ENCODE data around the gene DBN1. TPM values are rescaled to one million over a fixed set of nuclear protein-coding genes. Genes with fewer than 3 reads are reported as not detected.

The DBN1 gene
- total RNA-seq, 1 donor from 2014 or later = 44.3 TPM

DNA sequence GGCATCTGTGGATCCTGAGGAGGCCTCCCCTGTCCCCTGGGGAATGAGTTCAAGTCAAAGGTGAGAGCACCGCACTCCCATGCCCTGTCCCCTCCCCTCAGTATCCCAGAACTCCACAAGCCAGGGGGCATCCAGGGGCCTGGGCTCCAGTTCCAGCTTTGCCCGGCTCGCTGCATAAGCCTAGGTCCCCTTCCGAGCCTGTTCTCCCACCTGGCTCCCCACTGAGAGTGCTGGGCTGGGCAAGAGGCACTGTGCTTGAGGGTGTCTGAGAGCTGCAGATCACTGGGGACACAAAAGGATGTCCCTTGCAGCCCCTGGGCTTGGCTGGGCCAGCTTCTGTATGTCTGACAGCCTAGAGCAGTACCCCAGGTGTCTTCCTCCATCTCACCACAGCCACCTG lies 31.6 kb upstream of the DBN1 start:
- DNase-seq (ENCODE audit: low spot score) = no peak

DNA sequence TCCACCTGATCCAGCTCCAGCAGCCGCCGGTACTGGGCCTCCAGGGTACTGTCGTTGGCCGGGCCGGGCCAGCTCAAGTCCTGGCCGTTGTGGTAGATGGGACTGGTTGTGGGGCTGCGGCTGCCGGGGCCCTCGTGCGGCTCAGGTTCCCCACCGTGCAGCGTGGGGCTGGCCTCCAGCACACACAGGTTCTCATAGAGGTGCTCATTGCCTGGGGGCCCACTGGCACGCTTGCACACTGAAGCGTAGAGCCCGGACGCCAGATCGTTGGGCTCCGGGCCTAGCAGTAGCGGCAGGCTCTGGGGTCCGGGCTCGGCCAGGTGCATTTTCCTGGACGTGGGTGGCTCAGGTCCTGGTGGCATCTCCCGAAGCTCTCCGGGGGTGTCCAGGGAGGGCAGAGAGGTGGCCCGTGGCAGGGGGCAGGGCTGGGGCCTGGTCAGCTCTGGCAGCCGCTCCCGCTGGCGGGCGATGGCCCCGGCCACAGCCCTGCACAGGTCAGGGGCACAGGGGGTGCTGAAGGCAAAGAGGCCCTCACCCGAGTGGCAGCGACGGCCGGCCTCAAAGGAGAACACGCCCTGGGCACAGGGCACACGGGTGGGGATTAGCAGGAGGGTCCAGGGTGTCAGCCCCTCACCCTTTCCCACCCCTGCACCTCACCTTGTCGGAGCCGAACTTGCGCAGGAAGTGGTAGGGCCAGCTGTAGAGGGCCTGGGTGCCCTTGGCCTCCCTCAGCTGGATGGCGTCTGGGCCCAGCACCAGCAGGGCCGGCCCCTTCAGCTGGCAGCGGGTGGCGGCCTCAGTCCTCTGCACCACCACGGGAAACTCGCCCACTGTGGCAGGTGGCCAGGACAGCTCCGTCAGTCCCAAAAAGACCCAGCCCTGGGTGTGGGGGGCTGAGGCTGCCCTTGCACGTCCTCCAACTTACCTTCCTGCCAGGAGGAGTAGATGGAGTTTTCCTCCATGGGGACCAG lies 30.9 kb upstream of the DBN1 start:
- DNase-seq (ENCODE audit: low spot score) = no peak

DNA sequence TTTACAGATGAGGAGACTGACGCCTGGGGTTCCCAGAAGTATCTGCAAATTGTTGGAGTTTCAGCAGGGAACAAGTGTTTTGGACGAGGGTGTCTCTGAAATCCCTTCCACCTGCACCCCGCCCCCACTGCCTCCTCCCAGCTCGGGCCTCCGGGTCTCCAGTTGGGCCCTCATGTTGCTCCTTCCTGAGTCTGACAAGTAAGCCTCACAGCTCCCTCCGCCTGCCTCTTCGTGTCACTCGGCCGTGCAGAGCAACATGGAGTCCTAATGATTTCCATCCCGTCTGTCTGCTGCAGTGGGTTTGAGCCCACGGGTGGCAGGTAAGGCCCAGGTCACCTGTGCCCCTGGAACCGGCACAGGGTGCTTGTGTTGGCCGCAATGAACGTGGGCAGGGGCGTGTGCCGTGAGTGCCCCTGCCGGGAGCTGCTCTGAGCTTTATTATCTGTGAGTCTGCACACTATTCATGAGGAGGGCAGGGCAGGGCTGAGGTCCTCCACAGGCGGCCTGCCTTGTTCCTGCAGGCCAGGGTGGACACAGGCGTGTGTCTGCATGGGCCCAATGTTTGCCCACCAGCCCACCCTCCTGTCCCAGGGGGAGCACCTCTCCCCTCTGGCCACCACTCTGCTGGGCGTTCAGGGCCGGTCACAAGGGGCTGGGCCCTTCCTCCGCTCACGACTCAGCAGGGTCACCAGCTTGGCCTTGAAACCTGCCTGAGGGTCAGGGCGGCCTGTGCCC lies 30.1 kb upstream of the DBN1 start:
- DNase-seq (ENCODE audit: low spot score) = no peak

DNA sequence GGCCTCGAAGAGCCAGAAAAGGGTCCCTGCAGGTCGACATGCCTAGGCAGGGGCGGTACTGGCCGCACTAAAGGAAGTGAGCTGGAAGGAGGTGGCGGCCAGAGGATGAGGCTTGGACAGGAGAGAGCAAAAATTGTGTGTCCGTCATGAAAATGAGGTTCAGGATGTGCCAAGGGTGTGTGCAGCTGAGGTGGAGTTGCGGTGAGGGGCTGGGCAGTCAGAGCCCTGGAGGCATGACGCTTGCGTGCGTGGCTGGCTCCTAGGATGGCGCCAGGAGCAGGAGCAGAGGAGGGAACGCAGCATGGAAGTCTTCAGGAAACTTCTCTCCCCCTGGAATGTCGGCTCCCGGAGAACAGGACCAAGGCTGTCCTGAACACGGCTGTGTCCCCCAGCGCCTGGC lies 29.5 kb upstream of the DBN1 start:
- DNase-seq (ENCODE audit: low spot score) = no peak

DNA sequence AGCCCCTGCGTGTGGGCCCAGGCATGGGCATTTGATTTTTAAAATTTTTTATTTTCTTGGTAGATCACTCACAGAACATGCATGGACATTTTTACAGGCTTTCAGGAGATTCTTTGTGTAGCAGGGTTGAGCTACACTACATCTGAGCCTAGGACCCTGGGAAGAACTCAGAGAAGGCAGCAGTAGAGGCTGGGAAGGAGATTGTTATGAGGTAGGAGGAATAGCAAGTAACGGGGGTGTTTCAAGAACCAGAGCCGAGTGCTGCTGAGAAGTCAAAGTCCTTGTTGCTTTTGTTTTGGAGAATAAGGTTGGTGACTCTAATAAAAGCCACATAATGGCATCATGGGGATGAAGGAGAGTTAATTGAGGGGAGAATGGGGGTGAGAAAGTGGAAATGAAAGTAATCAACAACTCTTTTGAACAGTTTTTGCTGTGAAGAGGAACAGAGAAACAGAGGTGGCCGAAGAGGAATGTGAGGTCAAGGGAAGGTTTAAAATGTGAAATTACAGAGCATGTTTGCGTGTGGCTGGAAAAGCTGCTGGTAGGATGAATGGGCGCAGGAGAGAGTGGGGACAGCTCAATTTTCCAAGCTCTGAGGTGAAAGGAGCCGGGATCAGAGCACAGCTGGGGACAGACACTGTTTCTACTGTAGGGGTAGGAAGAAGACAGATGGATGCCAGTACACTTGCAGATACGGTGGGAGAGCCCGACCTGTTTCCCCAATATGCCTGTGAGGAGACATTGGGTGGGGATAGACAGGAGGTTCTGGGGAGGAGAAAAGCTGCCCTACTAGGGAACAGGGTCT lies 28.6 kb upstream of the DBN1 start:
- DNase-seq (ENCODE audit: low spot score) = no peak

DNA sequence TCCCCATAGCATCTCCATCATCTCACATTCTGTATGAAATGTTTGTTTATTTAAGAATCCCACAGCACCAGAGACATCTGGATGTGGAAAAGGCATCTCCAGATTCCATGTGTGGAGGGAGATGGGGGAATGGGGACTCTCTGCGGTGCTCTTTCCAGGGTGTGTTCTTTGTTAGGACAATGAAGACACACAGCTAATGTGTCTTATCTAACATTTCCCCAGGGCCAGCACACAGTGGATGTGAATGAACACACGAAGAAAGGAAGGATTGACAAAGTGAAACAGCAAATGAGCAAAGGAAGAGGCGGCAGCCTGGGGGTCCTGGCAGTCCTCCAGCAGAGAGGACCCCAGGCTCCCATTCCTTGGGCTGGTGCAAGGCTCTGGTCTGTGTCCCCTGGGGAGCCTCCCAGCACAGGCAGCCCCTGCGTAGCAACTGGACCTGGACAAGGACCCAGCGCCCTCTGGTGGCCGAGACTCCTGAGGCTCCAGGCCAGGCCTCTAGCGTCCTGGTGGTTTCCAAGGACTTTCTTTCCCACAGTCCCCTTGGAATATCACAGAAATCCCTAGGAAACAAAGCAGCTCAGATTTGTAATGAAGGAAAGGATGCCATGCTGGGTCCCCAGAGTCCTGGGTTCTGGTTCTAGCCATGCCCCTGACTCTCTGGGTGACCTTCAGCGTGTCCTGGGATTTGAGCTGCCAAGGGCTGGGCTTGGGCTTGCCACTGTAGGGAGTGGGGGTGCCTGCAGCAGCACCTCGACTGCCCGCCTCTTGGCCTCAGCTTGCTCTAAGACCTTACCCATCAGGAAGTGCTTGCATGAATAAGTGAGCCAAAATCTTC lies 27.5 kb upstream of the DBN1 start:
- peak; percentile 96 for DNase-seq (ENCODE audit: low spot score)

DNA sequence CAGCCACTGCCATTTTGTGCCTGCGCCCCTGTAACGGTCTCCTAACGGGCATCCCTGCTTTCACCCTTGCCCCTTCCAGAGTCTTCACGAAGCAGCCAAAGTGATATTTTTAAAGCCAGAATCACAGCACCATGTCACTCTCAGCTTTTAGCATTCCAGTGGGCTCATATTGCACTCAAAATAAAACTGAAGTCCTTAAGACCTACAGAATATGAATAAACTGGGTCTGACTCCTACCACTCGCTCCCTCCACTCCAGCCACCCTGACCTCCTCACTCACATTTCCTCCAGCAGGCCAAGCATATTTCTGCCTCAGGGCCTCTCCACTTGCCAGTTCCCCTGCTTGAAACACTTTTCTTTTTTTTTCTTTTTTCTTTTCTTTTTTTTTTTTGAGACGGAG lies 26.4 kb upstream of the DBN1 start:
- no peak for DNase-seq (ENCODE audit: low spot score)

DNA sequence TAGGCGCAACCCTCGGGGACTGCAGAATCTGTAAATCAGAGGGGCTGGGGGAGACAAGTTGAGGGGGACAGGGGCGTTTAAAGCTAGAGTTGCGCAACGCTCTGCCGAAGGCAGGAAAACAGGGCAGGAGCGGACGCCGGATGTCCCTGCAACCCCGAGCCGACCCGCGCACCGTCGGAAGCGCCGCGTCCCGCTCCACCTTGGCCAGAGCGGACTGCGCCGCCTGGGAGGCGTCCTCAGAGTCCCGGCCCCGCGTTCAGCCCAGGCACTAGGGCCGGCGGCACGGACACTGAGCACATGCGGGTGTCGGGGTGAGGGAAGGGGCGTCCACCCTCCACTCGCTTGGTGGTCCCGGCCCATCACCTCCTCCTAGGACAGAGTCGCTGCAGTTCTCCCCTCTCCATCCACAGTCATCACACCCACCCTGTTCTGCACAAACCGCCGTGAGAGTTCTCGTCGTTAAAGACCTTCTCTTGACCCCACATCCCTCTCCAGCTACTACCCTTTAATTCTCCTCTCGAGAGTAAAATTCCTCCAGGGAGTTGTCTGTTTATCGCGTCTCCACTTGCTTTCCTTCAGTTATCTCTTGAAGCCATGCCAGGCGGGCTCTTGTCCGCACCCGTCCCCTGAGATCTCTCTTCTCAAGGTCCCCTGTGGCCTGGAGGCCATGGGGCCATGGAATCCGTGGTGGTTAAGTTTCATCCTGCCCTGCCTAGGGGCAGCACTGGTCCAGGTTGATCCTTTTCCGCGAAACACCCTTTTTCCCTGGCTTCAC lies 24.8 kb upstream of the DBN1 start:
- no peak for DNase-seq (ENCODE audit: low spot score)

DNA sequence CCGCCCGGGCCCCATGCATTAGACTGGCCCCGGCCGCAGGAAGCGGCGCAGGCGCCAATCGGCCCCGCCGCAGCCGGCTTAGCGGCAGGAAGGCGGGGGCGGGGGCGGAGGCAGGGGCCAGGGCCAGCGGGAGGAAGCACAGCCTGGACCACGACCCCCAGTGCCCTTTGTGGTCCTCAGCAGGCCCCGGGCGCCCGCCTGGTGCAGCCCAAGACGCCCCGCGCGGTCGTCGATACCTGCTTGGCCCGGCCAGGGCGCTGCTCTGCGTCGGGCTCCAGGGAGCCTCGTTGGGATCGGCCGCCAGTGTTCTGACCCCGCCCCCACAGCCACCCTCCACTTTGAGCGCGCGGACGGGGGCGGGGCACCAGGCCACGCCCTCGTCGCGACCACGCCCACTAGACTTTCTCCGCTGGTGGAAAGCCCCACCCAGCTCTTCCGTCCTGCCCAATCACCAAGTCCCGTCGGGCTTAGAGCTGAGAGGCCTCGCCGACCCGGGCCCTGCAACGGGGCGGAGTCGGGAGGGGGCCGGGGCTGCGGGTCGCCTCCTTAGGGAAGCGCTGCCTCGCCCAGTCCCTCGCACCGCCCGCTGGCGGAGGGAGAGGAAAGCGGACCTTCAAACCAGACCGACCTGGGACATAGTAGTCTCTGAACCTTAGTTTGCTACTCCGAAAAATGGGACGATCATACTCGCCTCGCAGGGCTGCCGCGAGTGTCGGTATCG lies 24.0 kb upstream of the DBN1 start, which contains the start of gene PDLIM7:
Gene PDLIM7, minus strand, starts transcription at position 313 of the 721 bp plus-strand sequence. CDS start 1,092 bp downstream, outside the sequence.
- DNase-seq (ENCODE audit: low spot score) = peak; percentile 99

DNA sequence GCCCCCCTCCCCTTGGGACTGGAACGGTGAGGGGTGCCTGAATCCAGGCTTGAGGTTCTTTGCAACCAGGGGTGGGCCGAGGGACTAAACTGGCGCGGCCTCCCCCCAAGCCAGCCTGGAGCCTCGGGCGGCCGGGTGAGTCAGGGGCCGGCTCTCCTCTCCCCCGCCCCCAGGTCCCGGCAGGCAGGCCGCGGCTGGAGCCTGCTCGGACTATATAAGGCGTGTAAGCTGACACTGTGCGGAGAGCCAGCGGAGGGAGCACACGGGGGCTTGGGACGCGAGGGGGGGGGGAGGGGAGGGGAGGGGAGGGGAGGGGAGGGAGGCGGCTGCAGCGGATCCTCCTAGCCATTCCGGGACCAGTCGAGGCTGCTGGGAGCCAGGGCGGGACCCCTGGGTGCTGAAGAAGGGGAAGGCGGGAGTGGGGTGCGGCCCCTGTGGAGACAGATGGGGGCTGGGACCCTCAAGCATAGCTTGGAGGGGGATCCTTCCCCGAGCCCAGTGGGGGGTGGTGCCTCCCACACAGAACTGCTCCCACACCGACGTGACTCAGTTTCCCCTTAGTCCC lies 23.4 kb upstream of the DBN1 start:
- no peak for DNase-seq (ENCODE audit: low spot score)

DNA sequence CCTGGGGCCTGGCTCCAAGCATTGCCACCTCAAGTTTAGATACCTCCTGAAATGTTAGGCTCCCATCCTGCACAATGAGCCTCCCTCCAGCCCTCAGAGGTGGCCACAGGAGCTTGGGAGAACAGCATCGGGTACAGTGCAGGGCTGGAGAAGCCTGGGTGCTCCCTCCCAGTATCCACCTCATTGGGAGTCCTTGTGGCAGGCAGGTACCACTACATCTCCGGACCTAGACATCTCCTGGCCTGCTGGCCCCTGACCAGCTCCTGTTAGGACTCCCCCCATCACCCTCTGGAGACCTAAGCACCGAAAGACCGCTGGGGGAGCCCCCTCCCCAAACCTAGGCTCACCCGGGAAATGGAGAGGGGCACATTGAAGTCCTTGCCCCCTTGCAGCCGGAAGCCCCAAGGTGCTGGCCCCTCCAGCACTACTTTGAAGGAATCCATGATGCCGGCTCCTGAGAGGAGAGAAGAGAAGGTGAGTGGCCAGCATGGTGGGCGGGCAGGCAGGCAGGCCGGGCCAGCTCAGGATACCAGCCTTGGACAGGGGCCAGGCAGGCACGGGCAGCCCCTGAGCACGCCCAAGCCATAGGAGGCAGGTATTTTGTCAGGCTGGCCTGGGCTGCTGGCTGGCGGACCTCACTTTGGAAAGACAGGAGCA lies 22.8 kb upstream of the DBN1 start:
- no peak for DNase-seq (ENCODE audit: low spot score)

DNA sequence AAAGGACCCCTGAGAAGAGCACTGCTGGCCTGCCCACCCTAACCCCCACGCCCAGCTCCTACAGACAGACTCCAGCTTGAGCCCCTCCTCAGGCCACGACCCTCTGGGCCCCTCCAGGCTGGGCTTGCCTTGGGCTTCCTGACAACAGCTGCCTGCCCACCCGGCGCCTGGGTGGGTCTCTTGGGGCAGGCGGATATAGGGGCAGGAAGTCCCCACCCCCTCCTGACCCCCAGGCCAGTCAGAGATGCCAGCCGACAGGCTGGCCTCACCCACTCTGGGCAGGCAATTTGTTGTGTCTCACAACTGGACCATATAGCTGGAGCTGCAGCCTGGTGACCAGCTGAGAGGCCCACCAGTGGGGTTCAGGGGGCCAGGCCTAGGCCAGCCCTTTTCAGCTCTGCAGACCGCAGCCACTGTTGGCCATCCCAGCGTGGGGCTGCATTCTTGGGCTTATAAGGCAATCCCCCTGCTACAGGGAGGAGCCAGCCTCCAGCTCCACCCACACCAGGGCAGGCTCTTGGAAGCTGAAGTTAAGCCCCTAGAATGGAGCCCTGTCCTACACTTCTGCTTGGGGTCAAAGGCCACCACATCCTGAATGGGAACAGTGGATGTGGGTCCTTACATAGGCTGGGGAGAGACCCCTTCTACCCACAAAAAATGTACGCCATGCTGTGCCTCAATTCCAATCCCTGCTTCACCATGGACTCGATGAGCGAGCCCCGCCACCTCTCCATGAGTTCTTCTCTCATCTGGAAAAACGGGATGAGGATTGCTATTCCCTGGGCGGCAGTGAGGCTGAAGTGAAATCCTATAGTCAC lies 22.0 kb upstream of the DBN1 start:
- DNase-seq (ENCODE audit: low spot score) = no peak

DNA sequence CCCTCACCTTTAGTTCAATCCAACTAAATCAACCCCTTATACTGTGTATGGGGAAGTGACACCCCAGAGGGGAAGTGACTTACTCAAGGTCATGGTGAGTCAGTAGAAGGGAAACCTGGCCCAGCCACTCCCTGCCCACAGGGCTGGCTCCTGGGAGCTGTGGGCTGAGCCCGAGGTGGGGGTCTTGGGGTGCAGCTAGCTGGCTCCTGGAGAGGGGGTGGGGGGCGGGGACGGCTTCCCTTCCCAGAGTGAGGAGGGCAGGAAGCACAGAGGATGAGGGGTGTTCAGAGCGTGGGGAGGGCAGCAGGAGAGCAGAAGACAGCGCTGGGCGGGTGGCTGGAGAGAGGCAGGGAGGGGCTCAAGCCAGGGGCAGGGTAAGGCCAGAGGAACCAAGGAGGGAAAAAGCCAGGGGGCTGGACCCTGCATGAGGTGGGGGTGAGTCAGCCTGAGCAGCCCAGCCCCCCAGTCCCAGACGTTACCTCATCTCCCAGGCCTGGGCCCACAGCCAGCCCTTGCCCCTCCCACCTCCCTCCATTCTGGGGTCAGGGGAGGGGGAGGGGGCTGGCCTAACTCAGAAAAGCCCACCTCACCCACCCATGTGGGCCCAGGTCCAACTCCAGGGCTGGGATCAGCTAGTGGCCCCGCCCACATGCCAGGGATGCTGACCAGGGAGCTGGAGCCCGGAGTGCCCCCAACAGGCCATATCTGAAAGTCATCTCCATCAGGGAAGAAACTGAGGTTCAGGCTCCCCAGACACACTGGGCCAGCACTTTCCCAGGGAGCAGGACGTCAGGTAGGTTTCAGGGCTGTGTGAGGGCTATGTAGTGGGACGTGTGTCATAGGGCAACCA lies 21.1 kb upstream of the DBN1 start:
- DNase-seq (ENCODE audit: low spot score) = no peak

DNA sequence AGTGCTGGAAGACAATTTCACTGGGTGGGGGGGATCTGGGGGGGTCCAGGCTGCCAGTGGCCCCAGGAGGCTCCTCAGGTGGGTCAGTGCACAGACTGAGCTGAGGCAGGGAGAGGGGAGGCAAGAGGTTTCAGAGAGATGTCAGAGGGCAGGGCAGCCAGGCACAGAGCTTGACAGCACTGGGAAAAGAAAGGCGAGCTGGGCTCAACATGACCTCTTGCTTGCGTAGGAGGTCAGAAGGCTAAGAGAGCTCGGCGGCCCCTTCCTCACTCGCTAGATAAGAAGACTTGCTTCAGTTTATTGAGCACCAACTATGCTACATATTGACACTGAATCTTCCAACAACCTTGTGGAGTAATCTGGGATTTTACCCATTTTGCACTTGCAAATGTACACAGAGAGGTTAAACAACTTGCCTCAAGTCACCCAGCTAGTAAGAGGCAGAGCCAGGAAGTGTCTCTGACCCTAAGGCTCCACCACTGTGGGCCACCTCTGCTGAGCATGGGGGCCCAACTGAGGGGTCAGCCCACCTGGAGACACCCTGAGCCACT lies 20.4 kb upstream of the DBN1 start:
- no peak for DNase-seq (ENCODE audit: low spot score)

DNA sequence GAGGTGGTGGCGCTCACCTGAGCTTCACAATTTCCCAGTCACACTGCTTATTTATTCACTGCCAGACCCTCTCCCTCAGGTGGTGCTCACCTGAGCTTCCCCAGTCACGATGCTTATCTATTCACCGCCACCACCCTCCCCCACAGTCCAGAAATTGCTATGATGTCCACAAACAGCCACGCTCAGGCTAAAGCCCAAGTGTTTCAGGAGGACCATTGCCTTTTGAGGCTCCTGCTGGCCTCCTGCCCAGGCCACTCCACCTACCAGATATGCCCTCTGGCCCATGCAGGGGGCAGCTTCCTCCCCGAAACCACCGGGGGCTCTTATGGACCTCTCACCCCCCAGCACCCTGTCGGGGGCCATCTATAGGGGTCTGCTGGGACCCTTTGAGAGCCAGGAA lies 19.4 kb upstream of the DBN1 start:
- no peak for DNase-seq (ENCODE audit: low spot score)

All from mesenteric fat pad (tissue), 1 donor.